Heart left ventricle (tissue), 16 donors: ENCODE measurements around the gene TGFBRAP1. TPM values are rescaled to one million over a fixed set of nuclear protein-coding genes. Genes with fewer than 3 reads are reported as not detected.

Source experiments
- ATAC-seq, 4 donors: fragments of 200-7000 bp; cut with Tn5 transposase; one replicate each; pipeline ENCODE4 v1.9.1; 2020 to 2022; ENCODE audit warnings: moderate library complexity in 4 of 4, mild to moderate bottlenecking in 3 of 4, moderate number of reproducible peaks in 1 of 4
- DNase-seq, 5 donors: peaks; one replicate each; pipeline ENCODE4 v3.0.0-alpha.2; 2020
- H3K27ac ChIP-seq, 12 donors: fragments of 200-600 bp; sonication (generic) in 4 of 12; one replicate each; pipeline versions ENCODE4 v1.5.0 to v1.8.0; 2016 to 2022; ENCODE audit warnings: mild to moderate bottlenecking in 2 of 12
- H3K27me3 ChIP-seq, 9 donors: fragments of 200-600 bp; sonication (generic) in 2 of 9; one replicate each; pipeline versions ENCODE4 v1.5.1 to v1.8.0; 2016 to 2022; ENCODE audit warnings: mild to moderate bottlenecking in 3 of 9
- H3K36me3 ChIP-seq, 9 donors: fragments of 200-600 bp; sonication (generic) in 2 of 9; one replicate each; pipeline versions ENCODE4 v1.5.0 to v1.8.0; 2018 to 2022; ENCODE audit warnings: mild to moderate bottlenecking in 2 of 9
- H3K4me1 ChIP-seq, 12 donors: fragments of 200-600 bp; sonication (generic) in 4 of 12; one replicate each; pipeline versions ENCODE4 v1.5.0 to v1.8.0; 2016 to 2022; ENCODE audit warnings: mild to moderate bottlenecking in 3 of 12
- H3K4me3 ChIP-seq, 12 donors: fragments of 200-600 bp; sonication (generic) in 4 of 12; one replicate each; pipeline versions ENCODE4 v1.5.0 to v1.8.0; 2017 to 2022; ENCODE audit warnings: mild to moderate bottlenecking in 9 of 12, moderate library complexity in 4 of 12
- H3K9me3 ChIP-seq, 12 donors: fragments of 200-600 bp; sonication (generic) in 4 of 12; one replicate each; pipeline versions ENCODE4 v1.5.0 to v1.8.0; 2016 to 2022; ENCODE audit warnings: mild to moderate bottlenecking in 1 of 12
- POLR2A ChIP-seq, 2 donors: fragments of 450-650 bp; IDR thresholded peaks; one replicate each; pipeline ENCODE4 v1.6.1; 2017; ENCODE audit warnings: antibody characterized with exemption in 2 of 2, mild to moderate bottlenecking in 2 of 2, moderate library complexity in 2 of 2
- WGBS, 4 donors: extraction: QIAGEN DNeasy Blood & Tissue Kit in 2 of 4; methylation state at CpG; one replicate each; pipeline versions ENCODE4 v1.1.5 to v1.1.7; 2013 to 2018; 5-methylcytosine and 5-hydroxymethylcytosine counted together
- intact Hi-C, 10 donors: fragments of 100-400 bp; cut with DNase I; formaldehyde crosslinking; loops; one replicate each; pipeline versions ENCODE4 v1.11.1 to v1.14.2; 2022
- polyA plus RNA-seq, 2 donors: library from polyadenylated mRNA; stranded (reverse); fragments of 200-250 nt; gene quantifications; one replicate each; pipeline ENCODE4 v1.2.3, GENCODE V29; 2013
- total RNA-seq, 9 donors: library from RNA; depleted of rRNA in 2 of 9; stranded (reverse); fragments of >200 nt in 2 of 9; fragmentation: NEBNext Ultra II Directional in 3 of 9; extraction: Animal tissue kit (Norgen Biotek cat#: 25700) in 3 of 9; gene quantifications; one replicate each; pipeline versions ENCODE4 v1.1.0 to v1.2.4, GENCODE V29; 2016 to 2023
- TF ChIP-seq, protein P1 (sequence below), 12 donors: fragments of 200-600 bp; sonication (generic) in 4 of 12; IDR thresholded peaks; one replicate each; pipeline versions ENCODE4 v1.5.0 to v1.8.0; 2018 to 2022; ENCODE audit warnings: antibody characterized with exemption in 12 of 12, mild to moderate bottlenecking in 5 of 12
- donor health status: ischemic (EF 13 %, LVEDD 7.1; RV severe dilation, severe dysfunction).
- donor health status: healthy with polysubstance abuse.
- donor health status: DM: no; HTN: yes; CAD: no.
- donor health status: DM: no; HTN: no; CAD: no.
- donor health status: ischemic (EF 25% LVEDD 6.9; RV normal size, moderate dysfunction).
- donor health status: ischemic (EF 25% LVEDD 5.7; RV mildly dilated, moderate dysfunction).
- donor health status: healthy.
- donor health status: DM: yes; HTN: yes; CAD: no.
- donor health status: ischemic (EF 35%, LVEDD 5.7; RV mildly dilated, moderate dysfunction).
- donor health status: nonischemic (EF 11% LVEDD 7.7; RV severe dilation, severe dysfunction).
- donor health status: DM: yes; HTN: yes; CAD: no.
- donor health status: PGD.
- donor health status: ischemic (EF 29% LVEDD 5.4; RV normal size, mild dysfunction).
- donor health status: nonischemic (EF 23%, LVEDD 6.1; RV moderate dilation, normal function).

TGFBRAP1 gene
- total and polyA plus RNA-seq, 11 donors: 1.8 to 20.0 (median 10.8) TPM

DNA sequence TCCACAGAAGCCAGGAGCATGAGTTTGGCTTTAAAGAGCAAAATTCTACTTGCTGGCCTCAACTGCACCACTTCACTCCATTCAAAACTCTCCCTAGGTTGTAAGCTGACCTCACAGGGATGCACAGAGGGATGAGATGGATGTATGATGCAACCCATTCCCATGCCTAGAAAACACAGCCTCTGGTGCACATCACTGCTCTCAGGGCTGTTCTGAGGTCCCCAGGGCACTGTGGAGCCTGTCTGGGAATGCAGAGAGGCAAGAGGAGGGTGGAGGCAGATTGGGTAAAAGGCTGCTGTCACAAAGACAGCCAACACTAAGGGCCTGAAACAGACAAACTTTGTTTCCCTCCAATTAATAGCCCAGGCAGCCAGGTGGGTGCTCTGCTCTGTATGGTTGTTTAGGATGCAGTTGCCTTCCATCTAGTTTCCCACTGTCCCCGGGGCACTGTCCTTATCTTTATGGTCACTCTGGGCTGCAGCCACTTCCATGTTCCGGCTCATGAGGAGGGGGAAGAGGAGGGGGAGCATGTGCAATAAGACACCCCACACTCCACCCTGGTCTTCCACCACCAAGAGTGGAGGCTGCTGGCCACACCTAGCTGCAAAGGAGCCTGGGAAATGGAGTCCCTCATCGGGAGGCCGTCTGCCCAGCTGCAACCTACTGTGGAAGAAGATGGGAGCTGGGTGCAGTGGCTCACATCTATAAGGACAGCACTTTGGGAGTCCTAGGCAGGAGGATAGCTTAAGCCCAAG, 81.0 kb downstream of the TGFBRAP1 start:
- no peaks in the 10 kb centered on the region for H3K36me3 ChIP-seq
- intact Hi-C loops: no loop called here
- H3K4me3 ChIP-seq: no peak overlapping the region
- H3K27ac ChIP-seq: no peak overlapping the region
- DNase-seq (no peak), ATAC-seq (no peak)
- WGBS, 4 donors: 50 to 59% (median 55%) methylated on average over 4 of the region's 4 CpGs
- no peaks in the 10 kb centered on the region for H3K4me1 ChIP-seq
- TF ChIP-seq, protein P1, sequence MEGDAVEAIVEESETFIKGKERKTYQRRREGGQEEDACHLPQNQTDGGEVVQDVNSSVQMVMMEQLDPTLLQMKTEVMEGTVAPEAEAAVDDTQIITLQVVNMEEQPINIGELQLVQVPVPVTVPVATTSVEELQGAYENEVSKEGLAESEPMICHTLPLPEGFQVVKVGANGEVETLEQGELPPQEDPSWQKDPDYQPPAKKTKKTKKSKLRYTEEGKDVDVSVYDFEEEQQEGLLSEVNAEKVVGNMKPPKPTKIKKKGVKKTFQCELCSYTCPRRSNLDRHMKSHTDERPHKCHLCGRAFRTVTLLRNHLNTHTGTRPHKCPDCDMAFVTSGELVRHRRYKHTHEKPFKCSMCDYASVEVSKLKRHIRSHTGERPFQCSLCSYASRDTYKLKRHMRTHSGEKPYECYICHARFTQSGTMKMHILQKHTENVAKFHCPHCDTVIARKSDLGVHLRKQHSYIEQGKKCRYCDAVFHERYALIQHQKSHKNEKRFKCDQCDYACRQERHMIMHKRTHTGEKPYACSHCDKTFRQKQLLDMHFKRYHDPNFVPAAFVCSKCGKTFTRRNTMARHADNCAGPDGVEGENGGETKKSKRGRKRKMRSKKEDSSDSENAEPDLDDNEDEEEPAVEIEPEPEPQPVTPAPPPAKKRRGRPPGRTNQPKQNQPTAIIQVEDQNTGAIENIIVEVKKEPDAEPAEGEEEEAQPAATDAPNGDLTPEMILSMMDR (IDR thresholded peaks at IDR 0.05): no peak
- TF ChIP-seq POLR2A (IDR thresholded peaks at IDR 0.05): no peak
- H3K9me3 ChIP-seq: no peaks in the 10 kb centered on the region
- H3K27me3 ChIP-seq: no peaks in the 10 kb centered on the region

DNA sequence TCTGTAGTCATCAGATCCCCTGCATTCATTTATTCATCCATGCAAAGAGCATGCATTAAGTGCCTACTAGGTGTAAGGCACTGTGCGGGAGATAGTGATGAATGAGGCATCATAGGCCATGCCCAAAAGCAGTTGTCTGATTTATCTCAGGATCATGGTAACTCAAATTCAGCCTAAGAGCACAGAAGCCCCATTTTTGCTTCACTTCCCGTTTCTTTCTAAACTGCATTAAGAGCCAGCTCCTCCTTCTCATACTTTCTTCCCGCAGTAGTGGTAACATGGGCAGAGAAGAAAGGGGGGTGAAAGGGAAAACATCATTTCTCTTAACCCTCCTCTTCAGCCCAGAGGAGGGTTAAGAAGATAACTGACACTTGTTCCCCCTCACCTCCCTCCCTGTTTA, 85.1 kb downstream of the TGFBRAP1 start:
- intact Hi-C loops: no loop called here

GRCh38 chr2:105243961-105244360, 85.6 kb downstream of the TGFBRAP1 start:
- no peak overlapping the region for H3K4me3 ChIP-seq
- H3K4me1 ChIP-seq: no peaks in the 10 kb centered on the region
- H3K9me3 ChIP-seq: no peaks in the 10 kb centered on the region
- H3K27ac ChIP-seq: no peak overlapping the region
- no peaks in the 10 kb centered on the region for H3K36me3 ChIP-seq
- 57 to 68% (median 61%) methylated on average over 5 of the region's 5 CpGs for WGBS, 4 donors
- TF ChIP-seq, protein P1 (IDR thresholded peaks at IDR 0.05): peak in 1 of 12 donors; percentile 15
- TF ChIP-seq POLR2A (IDR thresholded peaks at IDR 0.05): no peak
- intact Hi-C loops: no loop called here
- no peak for DNase-seq
- no peak for ATAC-seq
- H3K27me3 ChIP-seq: no peaks in the 10 kb centered on the region

More for the DNA sequence above, 85.1 kb downstream of the TGFBRAP1 start:
- TF ChIP-seq, protein P1 (IDR thresholded peaks at IDR 0.05): no peak
- TF ChIP-seq POLR2A (IDR thresholded peaks at IDR 0.05): no peak
- no peaks in the 10 kb centered on the region for H3K9me3 ChIP-seq
- ATAC-seq (no peak), DNase-seq (no peak)
- H3K27me3 ChIP-seq: no peaks in the 10 kb centered on the region
- H3K36me3 ChIP-seq: no peaks in the 10 kb centered on the region
- 70 to 89% (median 86%) methylated on average over 3 of the region's 3 CpGs for WGBS, 4 donors
- H3K27ac ChIP-seq: no peak overlapping the region
- no peak overlapping the region for H3K4me3 ChIP-seq
- no peaks in the 10 kb centered on the region for H3K4me1 ChIP-seq

DNA sequence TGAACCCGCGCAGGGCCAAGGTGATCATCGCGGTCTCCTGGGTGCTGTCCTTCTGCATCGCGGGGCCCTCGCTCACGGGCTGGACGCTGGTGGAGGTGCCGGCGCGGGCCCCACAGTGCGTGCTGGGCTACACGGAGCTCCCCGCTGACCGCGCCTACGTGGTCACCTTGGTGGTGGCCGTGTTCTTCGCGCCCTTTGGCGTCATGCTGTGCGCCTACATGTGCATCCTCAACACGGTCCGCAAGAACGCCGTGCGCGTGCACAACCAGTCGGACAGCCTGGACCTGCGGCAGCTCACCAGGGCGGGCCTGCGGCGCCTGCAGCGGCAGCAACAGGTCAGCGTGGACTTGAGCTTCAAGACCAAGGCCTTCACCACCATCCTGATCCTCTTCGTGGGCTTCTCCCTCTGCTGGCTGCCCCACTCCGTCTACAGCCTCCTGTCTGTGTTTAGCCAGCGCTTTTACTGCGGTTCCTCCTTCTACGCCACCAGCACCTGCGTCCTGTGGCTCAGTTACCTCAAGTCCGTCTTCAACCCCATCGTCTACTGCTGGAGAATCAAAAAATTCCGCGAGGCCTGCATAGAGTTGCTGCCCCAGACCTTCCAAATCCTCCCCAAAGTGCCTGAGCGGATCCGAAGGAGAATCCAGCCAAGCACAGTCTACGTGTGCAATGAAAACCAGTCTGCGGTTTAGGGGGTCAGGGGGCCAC, 87.1 kb downstream of the TGFBRAP1 start:
- Histone ChIP-seq H3K27me3 (no peaks in the 10 kb centered on the region), H3K4me1 (peaks cover 0 to 6% (median 0%) of the 10 kb centered on the region in 12 donors), H3K9me3 (no peaks in the 10 kb centered on the region), H3K27ac (no peak overlapping the region), H3K4me3 (no peak overlapping the region), H3K36me3 (no peaks in the 10 kb centered on the region)
- DNase-seq (no peak), ATAC-seq (peak in 1 of 4 donors; percentile 25)
- intact Hi-C loops: no loop called here
- WGBS, 4 donors: 96 to 97% (median 97%) methylated on average over 41 to 50 of the region's 50 CpGs
- no peak for TF ChIP-seq POLR2A (IDR thresholded peaks at IDR 0.05)
- TF ChIP-seq, protein P1 (IDR thresholded peaks at IDR 0.05): no peak
